HCT116 (cell line): ENCODE data around the gene ZNF521.

Experiments
- EZH2phosphoT487 ChIP-seq: fragments of 200-600 bp; IDR thresholded peaks from 2 replicates; pipeline ENCODE4 v1.6.1; 2018; ENCODE audit warnings: antibody characterized with exemption, borderline replicate concordance
- POLR2A ChIP-seq: IDR thresholded peaks from 2 replicates; pipeline ENCODE4 v1.7.0; 2011; ENCODE audit warnings: borderline replicate concordance; ENCODE audit not compliant: insufficient read depth, insufficient read length; ENCODE audit errors: extremely low read depth
- POLR2AphosphoS5 ChIP-seq: IDR thresholded peaks from 2 replicates; pipeline ENCODE4 v1.6.1; 2011; ENCODE audit warnings: mild to moderate bottlenecking, low read depth, low read length, moderate library complexity
- RAD21 ChIP-seq: IDR thresholded peaks from 2 replicates; pipeline ENCODE4 v1.6.1; 2012; ENCODE audit warnings: low read depth, mild to moderate bottlenecking
- YY1 ChIP-seq: IDR thresholded peaks from 2 replicates; pipeline ENCODE4 v1.6.1; 2011; ENCODE audit warnings: low read length, low read depth, moderate library complexity, mild to moderate bottlenecking; ENCODE audit not compliant: insufficient replicate concordance; ENCODE audit errors: extremely low read depth
- TF ChIP-seq, protein P1 (sequence below): IDR thresholded peaks from 2 replicates; pipeline ENCODE4 v1.6.1; 2011; ENCODE audit warnings: mild to moderate bottlenecking, low read length, moderate library complexity; ENCODE audit not compliant: insufficient replicate concordance; ENCODE audit errors: extremely low read depth
- TF ChIP-seq, protein P2 (sequence below): IDR thresholded peaks from 2 replicates; pipeline ENCODE4 v1.6.1; 2012; ENCODE audit warnings: low read depth
- TF ChIP-seq, protein P3 (sequence below), 3 experiments: fragments of 200-600 bp in 1 of 3; sonication (generic) in 1 of 3; IDR thresholded peaks in 2 of 3; conservative IDR thresholded peaks in 1 of 3; 2 replicates each; pipeline ENCODE4 v1.5.1; 2012 to 2017; ENCODE audit warnings: low read depth in 2 of 3, low read length in 2 of 3, antibody characterized with exemption in 1 of 3, borderline replicate concordance in 1 of 3, control low read depth in 1 of 3, mild to moderate bottlenecking in 1 of 3, mixed read lengths in 1 of 3, mixed run types in 1 of 3, moderate library complexity in 1 of 3; ENCODE audit not compliant: insufficient read depth in 1 of 3

DNA sequence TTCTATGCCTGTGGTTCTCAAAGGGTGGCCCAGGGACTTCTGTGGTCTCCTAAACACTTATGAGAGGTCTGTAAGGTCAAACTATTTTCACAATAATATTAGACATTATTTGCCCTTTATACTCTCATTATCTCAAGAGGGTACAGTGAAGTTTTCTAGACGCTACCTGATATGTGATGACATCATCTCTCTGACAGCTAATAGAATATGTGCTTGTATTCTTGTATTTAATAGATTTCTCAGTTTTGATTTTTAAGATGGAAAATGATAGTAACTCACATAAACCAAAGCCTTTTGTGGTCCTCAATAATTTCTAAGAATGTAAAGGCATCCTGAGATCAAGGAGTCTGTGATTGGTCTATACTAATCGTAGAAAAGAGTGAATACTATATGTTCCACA, 265.1 kb downstream of the ZNF521 start:
- no peak for TF ChIP-seq POLR2A
- TF ChIP-seq POLR2AphosphoS5 = no peak
- no peak for TF ChIP-seq EZH2phosphoT487
- no peak for TF ChIP-seq RAD21
- TF ChIP-seq, protein P1, sequence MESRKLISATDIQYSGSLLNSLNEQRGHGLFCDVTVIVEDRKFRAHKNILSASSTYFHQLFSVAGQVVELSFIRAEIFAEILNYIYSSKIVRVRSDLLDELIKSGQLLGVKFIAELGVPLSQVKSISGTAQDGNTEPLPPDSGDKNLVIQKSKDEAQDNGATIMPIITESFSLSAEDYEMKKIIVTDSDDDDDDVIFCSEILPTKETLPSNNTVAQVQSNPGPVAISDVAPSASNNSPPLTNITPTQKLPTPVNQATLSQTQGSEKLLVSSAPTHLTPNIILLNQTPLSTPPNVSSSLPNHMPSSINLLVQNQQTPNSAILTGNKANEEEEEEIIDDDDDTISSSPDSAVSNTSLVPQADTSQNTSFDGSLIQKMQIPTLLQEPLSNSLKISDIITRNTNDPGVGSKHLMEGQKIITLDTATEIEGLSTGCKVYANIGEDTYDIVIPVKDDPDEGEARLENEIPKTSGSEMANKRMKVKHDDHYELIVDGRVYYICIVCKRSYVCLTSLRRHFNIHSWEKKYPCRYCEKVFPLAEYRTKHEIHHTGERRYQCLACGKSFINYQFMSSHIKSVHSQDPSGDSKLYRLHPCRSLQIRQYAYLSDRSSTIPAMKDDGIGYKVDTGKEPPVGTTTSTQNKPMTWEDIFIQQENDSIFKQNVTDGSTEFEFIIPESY = no peak
- TF ChIP-seq, protein P2, sequence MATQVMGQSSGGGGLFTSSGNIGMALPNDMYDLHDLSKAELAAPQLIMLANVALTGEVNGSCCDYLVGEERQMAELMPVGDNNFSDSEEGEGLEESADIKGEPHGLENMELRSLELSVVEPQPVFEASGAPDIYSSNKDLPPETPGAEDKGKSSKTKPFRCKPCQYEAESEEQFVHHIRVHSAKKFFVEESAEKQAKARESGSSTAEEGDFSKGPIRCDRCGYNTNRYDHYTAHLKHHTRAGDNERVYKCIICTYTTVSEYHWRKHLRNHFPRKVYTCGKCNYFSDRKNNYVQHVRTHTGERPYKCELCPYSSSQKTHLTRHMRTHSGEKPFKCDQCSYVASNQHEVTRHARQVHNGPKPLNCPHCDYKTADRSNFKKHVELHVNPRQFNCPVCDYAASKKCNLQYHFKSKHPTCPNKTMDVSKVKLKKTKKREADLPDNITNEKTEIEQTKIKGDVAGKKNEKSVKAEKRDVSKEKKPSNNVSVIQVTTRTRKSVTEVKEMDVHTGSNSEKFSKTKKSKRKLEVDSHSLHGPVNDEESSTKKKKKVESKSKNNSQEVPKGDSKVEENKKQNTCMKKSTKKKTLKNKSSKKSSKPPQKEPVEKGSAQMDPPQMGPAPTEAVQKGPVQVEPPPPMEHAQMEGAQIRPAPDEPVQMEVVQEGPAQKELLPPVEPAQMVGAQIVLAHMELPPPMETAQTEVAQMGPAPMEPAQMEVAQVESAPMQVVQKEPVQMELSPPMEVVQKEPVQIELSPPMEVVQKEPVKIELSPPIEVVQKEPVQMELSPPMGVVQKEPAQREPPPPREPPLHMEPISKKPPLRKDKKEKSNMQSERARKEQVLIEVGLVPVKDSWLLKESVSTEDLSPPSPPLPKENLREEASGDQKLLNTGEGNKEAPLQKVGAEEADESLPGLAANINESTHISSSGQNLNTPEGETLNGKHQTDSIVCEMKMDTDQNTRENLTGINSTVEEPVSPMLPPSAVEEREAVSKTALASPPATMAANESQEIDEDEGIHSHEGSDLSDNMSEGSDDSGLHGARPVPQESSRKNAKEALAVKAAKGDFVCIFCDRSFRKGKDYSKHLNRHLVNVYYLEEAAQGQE = no peak
- TF ChIP-seq, protein P3, sequence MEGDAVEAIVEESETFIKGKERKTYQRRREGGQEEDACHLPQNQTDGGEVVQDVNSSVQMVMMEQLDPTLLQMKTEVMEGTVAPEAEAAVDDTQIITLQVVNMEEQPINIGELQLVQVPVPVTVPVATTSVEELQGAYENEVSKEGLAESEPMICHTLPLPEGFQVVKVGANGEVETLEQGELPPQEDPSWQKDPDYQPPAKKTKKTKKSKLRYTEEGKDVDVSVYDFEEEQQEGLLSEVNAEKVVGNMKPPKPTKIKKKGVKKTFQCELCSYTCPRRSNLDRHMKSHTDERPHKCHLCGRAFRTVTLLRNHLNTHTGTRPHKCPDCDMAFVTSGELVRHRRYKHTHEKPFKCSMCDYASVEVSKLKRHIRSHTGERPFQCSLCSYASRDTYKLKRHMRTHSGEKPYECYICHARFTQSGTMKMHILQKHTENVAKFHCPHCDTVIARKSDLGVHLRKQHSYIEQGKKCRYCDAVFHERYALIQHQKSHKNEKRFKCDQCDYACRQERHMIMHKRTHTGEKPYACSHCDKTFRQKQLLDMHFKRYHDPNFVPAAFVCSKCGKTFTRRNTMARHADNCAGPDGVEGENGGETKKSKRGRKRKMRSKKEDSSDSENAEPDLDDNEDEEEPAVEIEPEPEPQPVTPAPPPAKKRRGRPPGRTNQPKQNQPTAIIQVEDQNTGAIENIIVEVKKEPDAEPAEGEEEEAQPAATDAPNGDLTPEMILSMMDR (IDR thresholded peaks at IDR 0.05 in 2 of 3, conservative IDR thresholded peaks at IDR 0.05 in 1 of 3; ENCODE audit: borderline replicate concordance in 1 of 3, insufficient read depth in 1 of 3, low read depth in 2 of 3, low read length in 2 of 3) = no peak
- no peak for TF ChIP-seq YY1
